ENCODE data around the gene BRIX1.

DNA sequence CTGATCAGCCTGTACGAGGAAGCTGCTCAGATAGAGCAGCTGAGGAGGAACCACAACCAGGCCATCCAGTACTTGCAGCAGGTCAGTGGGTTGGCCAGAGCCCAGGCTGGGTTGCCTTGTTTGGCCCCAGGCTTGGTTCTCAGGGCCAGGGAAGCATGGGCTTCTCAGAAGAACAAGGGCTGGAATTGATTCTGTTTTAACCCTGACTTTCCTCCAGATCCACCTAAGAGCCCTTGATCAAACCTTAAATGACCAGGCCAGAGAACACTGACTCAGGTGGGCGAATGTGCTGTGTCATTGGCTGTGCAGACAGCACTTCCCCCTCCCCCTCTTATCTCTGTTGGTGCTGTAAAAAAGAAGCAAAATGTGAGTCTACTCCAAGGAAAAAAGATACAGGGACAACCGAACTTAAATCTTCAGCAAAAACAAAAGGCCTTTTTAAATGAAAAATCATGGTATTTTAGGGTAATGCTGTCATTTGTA is 48.5 kb upstream of the BRIX1 start:
- TF ChIP-seq EZH2 (IDR thresholded peaks at IDR 0.05; ENCODE audit: insufficient read depth, poor library complexity, severe bottlenecking) (no peak), EZH2phosphoT487 (IDR thresholded peaks at IDR 0.05; ENCODE audit: insufficient read depth, low read depth) (no peak)
